Head of caudate nucleus (tissue), 42 donors: Measurements from ENCODE around the gene MYOG.

Experiments used
- DNase-seq, 42 donors: peaks; one replicate each; pipeline versions ENCODE4 v3.0.0 to v3.0.0-alpha.2; 2020 to 2021; ENCODE audit warnings: mixed read lengths in 7 of 42
- intact Hi-C: fragments of 100-400 bp; cut with DNase I; formaldehyde crosslinking; loops from one replicate; pipeline ENCODE4 v1.15.0; 2022

MYOG gene

GRCh38 chr1:203056516-203056915 is 29.3 kb downstream of the MYOG start:
- intact Hi-C loops, result no loop called here

GRCh38 chr1:203056012-203056411 is 29.8 kb downstream of the MYOG start:
- intact Hi-C loops, result no loop called here
- DNase-seq, result no peak

More at GRCh38 chr1:203056516-203056915, 29.3 kb downstream of the MYOG start:
- DNase-seq, result no peak

- DNase-seq, result no peak
- intact Hi-C loops, result no loop called here
These were observed 30.5 kb downstream of the MYOG start for GRCh38 chr1:203055161-203055799.

- intact Hi-C loops, result no loop called here
These were observed 31.2 kb downstream of the MYOG start for GRCh38 chr1:203054642-203055041.

GRCh38 chr1:203054184-203054583 is 31.6 kb downstream of the MYOG start:
- intact Hi-C loops, result no loop called here
- DNase-seq, result no peak

More at GRCh38 chr1:203054642-203055041, 31.2 kb downstream of the MYOG start:
- DNase-seq, result no peak

- no peak for DNase-seq
- intact Hi-C loops, result no loop called here
These were observed 33.2 kb downstream of the MYOG start for GRCh38 chr1:203052601-203053000.

GRCh38 chr1:203051841-203052324 is 33.9 kb downstream of the MYOG start:
- DNase-seq, result no peak

GRCh38 chr1:203050826-203051225 is 35.0 kb downstream of the MYOG start:
- intact Hi-C loops, result no loop called here
- no peak for DNase-seq

More at GRCh38 chr1:203051841-203052324, 33.9 kb downstream of the MYOG start:
- intact Hi-C loops, result no loop called here

- intact Hi-C loops, result no loop called here
- DNase-seq, result no peak
These were observed 36.1 kb downstream of the MYOG start for GRCh38 chr1:203049576-203050180.

GRCh38 chr1:203049077-203049476 is 36.7 kb downstream of the MYOG start:
- intact Hi-C loops, result no loop called here
- no peak for DNase-seq

- no peak for DNase-seq
These were observed 37.2 kb downstream of the MYOG start for GRCh38 chr1:203048555-203049051.

GRCh38 chr1:203048086-203048485 is 37.7 kb downstream of the MYOG start:
- DNase-seq, result no peak
- intact Hi-C loops, result no loop called here

More at GRCh38 chr1:203048555-203049051, 37.2 kb downstream of the MYOG start:
- intact Hi-C loops, result no loop called here

GRCh38 chr1:203046984-203047630 is 38.7 kb downstream of the MYOG start:
- intact Hi-C loops, result no loop called here
- peak in 15 of 42 donors; percentile 18 to 79 (median 48) for DNase-seq

GRCh38 chr1:203045821-203046594 is 39.8 kb downstream of the MYOG start:
- intact Hi-C loops, result no loop called here
- peak in 40 of 42 donors; percentile 36 to 85 (median 68) for DNase-seq

GRCh38 chr1:203045336-203045735 is 40.5 kb downstream of the MYOG start:
- no peak for DNase-seq
- intact Hi-C loops, result no loop called here

GRCh38 chr1:203044546-203045250 is 41.1 kb downstream of the MYOG start:
- intact Hi-C loops, result no loop called here
- no peak for DNase-seq

- intact Hi-C loops, result no loop called here
These were observed 41.8 kb downstream of the MYOG start for GRCh38 chr1:203043830-203044545.

GRCh38 chr1:203041351-203041932 is 44.4 kb downstream of the MYOG start:
- intact Hi-C loops, result no loop called here
- peak in 4 of 42 donors; percentile 2 to 21 (median 6) for DNase-seq

More at GRCh38 chr1:203043830-203044545, 41.8 kb downstream of the MYOG start:
- peak in 1 of 42 donors; percentile 5 for DNase-seq
